ENCODE measurements around the gene MTIF3. TPM values are rescaled to one million over a fixed set of nuclear protein-coding genes. Genes with fewer than 3 reads are reported as not detected.

Gene MTIF3
- 53.5 and 55.6 TPM in 2 replicates for total RNA-seq

GRCh38 chr13:27449936-27450828, at the start of gene MTIF3:
TSS of gene MTIF3 (minus strand) at chr13:27450564. CDS start at chr13:27440448, 10,116 bp downstream.

GRCh38 chr13:27424246-27425157, 25.9 kb downstream of the MTIF3 start, which contains the start of gene GTF3A:
TSS of gene GTF3A (plus strand) at chr13:27424619.

Other genes with a start within 250 kb of the MTIF3 start
- gene RPL21, start 199.0 kb downstream of the MTIF3 start, total RNA-seq: 831 and 1,072 TPM in 2 replicates
- gene RASL11A, start 179.7 kb downstream of the MTIF3 start, total RNA-seq: 46.2 and 70.1 TPM in 2 replicates
- 67.8 and 82.2 TPM in 2 replicates for gene GTF3A, start 25.9 kb downstream of the MTIF3 start, total RNA-seq
- 5.5 and 6.0 TPM in 2 replicates for gene LNX2, start 170.0 kb upstream of the MTIF3 start, total RNA-seq
- gene POLR1D, start 171.3 kb upstream of the MTIF3 start, total RNA-seq: 70.8 and 74.5 TPM in 2 replicates